Stimulated activated naive CD8-positive, alpha-beta T cell treated with anti-CD3 and anti-CD28 coated beads, Interleukin-15, amount 100 ng/mL, for 72 hours (primary cell): ENCODE measurements around the gene RGL1.
A peak's percentile ranks its signal among the peaks of the same experiment; 100 is the strongest.

ENCODE experiments used
- ATAC-seq: fragments of 150-1000 bp; cut with Tn5 transposase; 2 replicates; pipeline ENCODE4 v1.10.0; 2021; ENCODE audit warnings: mild to moderate bottlenecking, moderate library complexity
- DNase-seq, 2 donors: peaks; one replicate each; pipeline ENCODE4 v3.0.0; 2021 to 2022
- H3K27ac Mint-ChIP-seq, 2 donors: one replicate each; pipeline ENCODE4 v1.8.0; 2022; ENCODE audit warnings: mild to moderate bottlenecking in 2 of 2, mixed read lengths in 2 of 2, moderate library complexity in 2 of 2
- H3K27me3 Mint-ChIP-seq: one replicate; pipeline ENCODE4 v1.8.0; 2022; ENCODE audit warnings: mixed read lengths
- H3K4me1 Mint-ChIP-seq: one replicate; pipeline ENCODE4 v1.8.0; 2022; ENCODE audit warnings: mild to moderate bottlenecking, mixed read lengths
- H3K4me3 Mint-ChIP-seq, 2 donors: one replicate each; pipeline ENCODE4 v1.8.0; 2022; ENCODE audit warnings: mild to moderate bottlenecking in 2 of 2, mixed read lengths in 2 of 2, moderate library complexity in 1 of 2
- H3K9me3 Mint-ChIP-seq, 2 donors: one replicate each; pipeline ENCODE4 v1.8.0; 2022; ENCODE audit warnings: mixed read lengths in 2 of 2

Gene RGL1

DNA sequence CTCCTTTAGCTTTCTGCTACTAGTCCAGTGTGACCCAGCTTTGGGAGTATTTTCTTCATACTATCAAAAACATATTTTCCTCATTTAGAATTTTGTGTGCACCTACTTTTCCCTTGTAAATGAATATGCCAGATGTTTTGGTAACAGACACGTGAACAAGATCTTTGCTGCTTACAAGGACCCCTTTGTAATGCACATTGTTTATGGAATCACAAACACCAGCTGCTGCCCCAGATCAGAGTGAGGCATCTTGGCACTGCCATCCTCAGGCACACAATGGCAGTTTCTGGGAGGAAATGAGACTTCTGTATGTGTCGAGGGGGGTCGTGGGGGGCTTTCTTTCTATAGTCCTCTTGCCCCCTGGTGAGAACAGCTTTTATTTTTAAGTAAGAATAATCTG lies 115.7 kb downstream of the RGL1 start:
- no peaks in the 10 kb centered on the region for H3K9me3 Mint-ChIP-seq
- DNase-seq (no peak), ATAC-seq (no peak)
- H3K27ac Mint-ChIP-seq = peak overlapping the region in 1 of 2 donors; percentile 10
- no peak overlapping the region for H3K4me3 Mint-ChIP-seq
- H3K27me3 Mint-ChIP-seq = no peaks in the 10 kb centered on the region
- H3K4me1 Mint-ChIP-seq = peaks cover 10% of the 10 kb centered on the region

DNA sequence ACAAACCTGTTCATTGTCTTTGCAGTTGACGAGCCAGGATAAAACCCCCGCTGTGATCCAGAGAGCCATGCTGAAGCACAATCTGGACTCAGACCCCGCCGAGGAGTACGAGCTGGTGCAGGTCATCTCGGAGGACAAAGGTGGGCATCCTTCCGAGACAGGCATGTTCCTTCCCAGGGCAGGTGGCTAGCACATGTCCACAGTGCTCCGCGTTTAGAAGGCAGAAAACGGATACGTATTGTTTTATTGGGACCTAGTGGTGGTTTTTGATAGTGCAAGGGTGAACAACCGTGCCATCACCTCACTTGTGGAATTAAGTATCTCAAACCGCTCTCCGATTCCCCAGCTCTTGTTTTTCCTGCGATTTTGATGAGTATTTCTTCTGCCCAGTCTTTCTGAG lies 117.3 kb downstream of the RGL1 start:
- no peaks in the 10 kb centered on the region for H3K27me3 Mint-ChIP-seq
- H3K4me1 Mint-ChIP-seq = no peaks in the 10 kb centered on the region
- no peak for ATAC-seq
- no peak overlapping the region for H3K4me3 Mint-ChIP-seq
- H3K9me3 Mint-ChIP-seq = no peaks in the 10 kb centered on the region
- H3K27ac Mint-ChIP-seq = peak overlapping the region in 1 of 2 donors; percentile 24
- no peak for DNase-seq

DNA sequence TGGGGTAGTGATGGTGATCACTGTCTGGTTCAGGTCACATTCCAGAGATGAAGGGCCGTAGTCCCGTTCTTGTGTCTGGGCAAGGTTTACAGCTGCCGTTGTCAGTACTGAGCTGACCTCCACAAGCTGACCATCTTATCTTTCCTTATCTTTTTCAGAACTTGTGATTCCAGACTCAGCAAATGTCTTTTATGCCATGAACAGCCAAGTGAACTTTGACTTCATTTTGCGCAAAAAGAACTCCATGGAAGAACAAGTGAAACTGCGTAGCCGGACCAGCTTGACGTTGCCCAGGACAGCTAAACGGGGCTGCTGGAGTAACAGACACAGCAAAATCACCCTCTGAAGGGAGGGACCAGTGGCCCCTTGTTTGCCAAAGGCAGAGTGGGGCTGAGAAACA lies 121.0 kb downstream of the RGL1 start:
- Mint-ChIP-seq H3K27me3 (no peaks in the 10 kb centered on the region), H3K4me1 (no peaks in the 10 kb centered on the region), H3K4me3 (no peak overlapping the region), H3K9me3 (no peaks in the 10 kb centered on the region), H3K27ac (no peak overlapping the region)
- DNase-seq (no peak), ATAC-seq (no peak)

DNA sequence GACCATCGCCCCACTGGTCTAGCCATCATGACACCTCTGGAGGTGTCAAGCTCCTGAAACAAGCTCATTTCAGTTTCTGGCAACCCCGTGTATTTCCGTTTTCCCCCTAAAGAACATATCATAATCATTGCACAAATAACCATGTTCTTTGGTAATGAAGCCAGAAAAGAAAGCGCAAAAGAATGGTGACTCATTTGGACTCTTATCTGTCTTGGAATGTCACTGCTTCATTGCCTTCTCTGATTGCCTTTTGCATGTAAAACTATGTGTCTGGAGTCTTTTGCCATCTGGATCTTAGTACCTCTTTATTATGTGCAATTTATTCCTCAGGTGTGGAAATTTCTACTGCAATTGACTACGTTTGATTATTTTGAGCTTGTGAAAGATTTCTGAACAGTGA lies 122.1 kb downstream of the RGL1 start:
- no peak for ATAC-seq
- no peak for DNase-seq
- H3K27ac Mint-ChIP-seq = peak overlapping the region in 1 of 2 donors; percentile 10

DNA sequence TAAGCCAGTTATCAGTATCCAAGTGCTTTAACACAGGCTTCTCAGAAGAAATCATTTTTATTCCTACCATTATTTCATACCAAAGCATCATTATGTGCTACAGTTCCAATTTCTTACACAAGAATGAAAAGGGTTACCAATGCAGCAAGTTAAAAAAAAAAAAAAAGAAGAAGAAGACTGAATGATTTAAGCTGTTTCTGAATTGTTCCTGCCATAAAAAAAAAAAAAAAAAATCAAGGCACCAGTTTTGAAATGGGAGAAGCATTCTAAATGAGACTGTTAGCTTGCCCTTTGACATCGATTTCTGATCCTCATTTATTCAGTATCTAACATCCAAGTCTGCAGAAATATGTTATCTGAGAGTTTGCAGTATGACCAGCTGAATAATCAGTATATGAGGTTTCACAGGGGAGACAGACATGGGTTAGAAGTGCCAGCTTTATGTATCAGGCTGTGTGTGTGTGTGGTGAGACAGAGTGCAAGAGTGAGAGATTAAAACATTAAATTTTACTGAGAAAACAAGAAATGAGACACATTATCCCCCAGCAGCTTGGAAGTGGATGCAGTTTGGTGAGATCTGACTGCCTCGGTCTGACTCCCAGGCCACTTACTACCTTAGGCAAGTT lies 126.8 kb downstream of the RGL1 start:
- no peak for ATAC-seq
- no peak overlapping the region for H3K27ac Mint-ChIP-seq
- peaks cover 18% of the 10 kb centered on the region for H3K4me1 Mint-ChIP-seq
- no peaks in the 10 kb centered on the region for H3K27me3 Mint-ChIP-seq
- no peaks in the 10 kb centered on the region for H3K9me3 Mint-ChIP-seq
- DNase-seq = no peak
- no peak overlapping the region for H3K4me3 Mint-ChIP-seq

More for the DNA sequence above, 122.1 kb downstream of the RGL1 start:
- no peaks in the 10 kb centered on the region for H3K4me1 Mint-ChIP-seq
- no peaks in the 10 kb centered on the region for H3K27me3 Mint-ChIP-seq
- no peak overlapping the region for H3K4me3 Mint-ChIP-seq
- no peaks in the 10 kb centered on the region for H3K9me3 Mint-ChIP-seq

DNA sequence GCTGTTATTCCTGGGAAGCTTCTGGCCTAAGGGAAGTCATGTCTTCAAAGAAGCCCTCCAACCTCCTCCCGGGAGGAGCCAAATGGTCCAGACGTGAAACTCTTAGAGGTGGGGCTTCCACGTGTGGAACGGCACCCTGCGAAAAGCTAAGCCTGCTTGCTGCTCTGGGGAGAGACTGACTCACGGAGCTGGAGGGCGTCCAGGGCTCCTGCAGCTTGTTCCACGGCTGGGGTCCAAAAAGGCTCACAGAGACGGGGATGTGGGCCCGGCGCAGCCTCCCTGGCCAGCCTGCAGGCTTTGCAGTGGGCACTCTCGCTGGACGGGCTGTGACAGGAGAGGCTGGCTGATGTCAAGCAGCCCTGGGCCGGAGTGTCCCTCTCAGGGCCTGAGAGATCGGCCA lies 127.5 kb downstream of the RGL1 start:
- no peak overlapping the region for H3K4me3 Mint-ChIP-seq
- peaks cover 18% of the 10 kb centered on the region for H3K4me1 Mint-ChIP-seq
- H3K9me3 Mint-ChIP-seq = no peaks in the 10 kb centered on the region
- no peak for ATAC-seq
- no peak overlapping the region for H3K27ac Mint-ChIP-seq
- no peaks in the 10 kb centered on the region for H3K27me3 Mint-ChIP-seq
- no peak for DNase-seq

DNA sequence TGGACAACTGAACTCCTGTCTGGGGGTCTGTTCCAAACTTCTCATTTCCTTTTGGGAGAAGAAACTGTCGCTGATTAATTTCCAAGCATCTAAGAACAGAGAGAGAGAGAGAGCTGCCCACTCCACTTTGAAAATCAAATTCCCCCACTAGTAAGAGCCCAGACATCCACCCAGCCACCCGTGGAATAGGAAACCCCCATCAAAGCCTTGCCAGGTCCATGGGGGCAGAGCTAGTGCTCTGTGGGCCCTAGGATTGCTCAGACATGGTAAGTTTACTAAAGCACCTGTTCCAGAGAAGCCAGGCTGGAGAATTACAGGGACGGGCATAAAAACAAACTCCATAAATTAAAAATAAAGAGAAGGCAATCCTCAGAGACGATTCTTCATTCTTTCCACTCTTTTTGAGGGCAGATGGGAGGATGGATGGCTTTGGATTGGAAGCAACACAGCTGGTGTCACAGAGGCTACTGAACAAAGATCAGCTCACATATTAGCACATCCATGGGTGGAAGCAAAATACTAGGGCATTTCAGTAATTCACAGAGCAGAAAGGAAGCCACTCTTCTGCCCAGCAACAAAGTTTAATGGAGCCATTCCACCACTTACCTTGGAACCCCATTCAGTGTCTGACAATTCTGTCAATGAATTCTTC lies 128.7 kb downstream of the RGL1 start:
- Mint-ChIP-seq H3K4me3 (no peak overlapping the region), H3K9me3 (no peaks in the 10 kb centered on the region), H3K27ac (peak overlapping the region in 1 of 2 donors; percentile 92), H3K4me1 (peaks cover 18% of the 10 kb centered on the region), H3K27me3 (no peaks in the 10 kb centered on the region)
- DNase-seq (no peak), ATAC-seq (no peak)

DNA sequence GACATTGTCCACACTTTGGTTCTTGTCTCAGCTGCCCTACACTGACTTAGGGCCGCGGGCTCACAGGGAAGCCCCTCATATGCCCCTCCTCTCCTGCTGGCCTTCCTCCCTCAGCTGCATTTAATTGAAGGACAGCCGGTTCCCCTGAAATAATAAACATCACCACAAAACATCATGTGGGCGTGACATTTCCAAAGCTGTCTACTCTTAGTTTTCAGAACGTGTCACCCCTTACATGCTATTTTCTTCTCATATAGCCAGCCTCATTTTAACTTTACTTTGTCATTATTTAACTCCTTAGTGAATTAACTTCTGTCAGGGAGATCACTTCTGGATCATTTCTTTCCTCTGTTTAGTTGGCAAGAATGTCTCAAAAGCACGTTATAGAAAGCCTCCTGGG lies 129.4 kb downstream of the RGL1 start:
- ATAC-seq (peak; percentile 37), DNase-seq (no peak)
- Mint-ChIP-seq H3K27me3 (no peaks in the 10 kb centered on the region), H3K4me3 (no peak overlapping the region), H3K4me1 (peaks cover 18% of the 10 kb centered on the region), H3K27ac (peak overlapping the region; percentile 1 to 12), H3K9me3 (no peaks in the 10 kb centered on the region)

DNA sequence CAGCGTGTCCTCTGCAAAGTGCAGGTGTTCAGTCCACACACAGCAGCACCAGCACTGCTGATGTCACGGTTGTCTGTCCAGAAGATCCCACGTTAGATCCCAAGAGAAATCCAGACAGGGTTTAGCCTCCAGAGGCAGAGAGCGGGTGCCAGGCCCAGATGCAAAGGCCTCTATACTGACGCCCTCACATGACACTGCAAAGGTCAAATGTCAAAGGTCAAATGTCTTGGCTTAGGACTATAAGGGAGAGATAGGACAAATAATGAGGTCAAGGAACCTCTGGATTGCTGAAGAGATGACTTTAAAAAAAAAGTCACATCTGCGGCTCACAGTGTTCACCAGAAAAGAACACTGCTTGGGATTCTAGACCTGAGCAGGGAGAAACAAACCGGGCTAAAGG lies 131.1 kb downstream of the RGL1 start:
- no peak for ATAC-seq
- Mint-ChIP-seq H3K4me3 (no peak overlapping the region), H3K9me3 (no peaks in the 10 kb centered on the region), H3K4me1 (peaks cover 18% of the 10 kb centered on the region), H3K27me3 (no peaks in the 10 kb centered on the region), H3K27ac (no peak overlapping the region)
- no peak for DNase-seq

DNA sequence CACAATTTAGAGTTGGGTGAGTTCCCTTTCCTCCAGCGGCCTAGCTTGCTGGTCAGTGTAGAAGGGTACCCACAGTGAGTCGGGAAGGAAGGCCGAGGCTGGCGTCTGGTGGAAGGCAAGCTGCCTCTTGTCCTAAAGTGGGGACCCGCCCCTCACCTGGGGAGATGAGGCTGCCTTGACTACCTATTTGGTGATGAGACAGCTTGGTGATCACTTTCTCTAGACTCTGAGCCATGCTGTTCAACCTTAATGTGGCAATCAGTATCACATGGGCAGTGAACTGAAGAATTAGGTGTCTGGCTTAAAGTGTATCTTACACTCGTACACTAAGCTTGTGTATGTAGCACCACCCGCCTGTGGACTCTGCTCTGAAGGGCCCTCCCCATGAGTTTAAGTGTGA lies 131.9 kb downstream of the RGL1 start:
- DNase-seq (no peak), ATAC-seq (no peak)
- H3K4me3 Mint-ChIP-seq = no peak overlapping the region
- H3K9me3 Mint-ChIP-seq = no peaks in the 10 kb centered on the region
- no peak overlapping the region for H3K27ac Mint-ChIP-seq
- no peaks in the 10 kb centered on the region for H3K27me3 Mint-ChIP-seq
- peaks cover 18% of the 10 kb centered on the region for H3K4me1 Mint-ChIP-seq

DNA sequence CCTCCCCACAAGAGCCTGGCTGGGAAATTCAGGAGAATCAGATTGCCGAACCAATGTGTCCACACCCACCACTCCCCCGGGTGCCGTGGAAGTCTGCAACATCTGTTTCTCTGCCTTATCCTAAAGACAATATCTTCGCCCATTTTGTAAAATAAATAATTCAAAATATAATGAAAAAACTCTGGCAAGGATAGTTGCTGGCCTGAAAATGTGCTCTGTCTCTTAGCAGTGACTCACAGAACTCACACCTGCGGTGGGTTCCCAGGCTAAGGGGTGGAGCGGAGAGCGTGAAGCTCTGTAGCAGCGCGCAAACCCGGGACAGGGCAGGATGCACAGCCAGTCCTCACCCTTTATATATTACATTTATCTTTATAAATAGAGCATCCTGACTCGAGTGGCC lies 132.7 kb downstream of the RGL1 start:
- no peak overlapping the region for H3K4me3 Mint-ChIP-seq
- H3K27me3 Mint-ChIP-seq = no peaks in the 10 kb centered on the region
- no peaks in the 10 kb centered on the region for H3K9me3 Mint-ChIP-seq
- H3K4me1 Mint-ChIP-seq = peaks cover 18% of the 10 kb centered on the region
- DNase-seq = no peak
- no peak overlapping the region for H3K27ac Mint-ChIP-seq
- no peak for ATAC-seq

DNA sequence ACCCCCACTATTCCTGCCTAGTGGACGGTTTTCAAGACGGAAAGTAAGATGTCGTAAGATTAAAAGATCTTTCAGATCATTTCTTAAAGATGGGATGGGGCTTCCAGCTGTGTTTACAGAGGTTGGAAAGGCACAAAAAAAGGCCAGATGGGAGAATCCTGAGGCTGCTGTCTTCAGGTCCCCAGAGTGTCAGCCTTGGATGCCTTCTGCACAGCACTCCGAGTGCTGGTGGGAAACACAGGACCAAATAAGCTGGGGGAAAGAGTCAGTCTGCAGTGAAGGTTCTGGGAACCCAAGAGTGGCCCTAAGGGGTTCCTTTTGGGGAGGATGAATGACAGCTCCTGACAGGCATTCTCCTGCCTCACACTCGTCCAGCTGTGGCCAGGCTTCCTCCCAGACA lies 136.1 kb downstream of the RGL1 start:
- no peak overlapping the region for H3K4me3 Mint-ChIP-seq
- no peaks in the 10 kb centered on the region for H3K9me3 Mint-ChIP-seq
- H3K4me1 Mint-ChIP-seq = peaks cover 7% of the 10 kb centered on the region
- no peak for DNase-seq
- H3K27me3 Mint-ChIP-seq = peaks cover 8% of the 10 kb centered on the region
- ATAC-seq = no peak
- no peak overlapping the region for H3K27ac Mint-ChIP-seq

DNA sequence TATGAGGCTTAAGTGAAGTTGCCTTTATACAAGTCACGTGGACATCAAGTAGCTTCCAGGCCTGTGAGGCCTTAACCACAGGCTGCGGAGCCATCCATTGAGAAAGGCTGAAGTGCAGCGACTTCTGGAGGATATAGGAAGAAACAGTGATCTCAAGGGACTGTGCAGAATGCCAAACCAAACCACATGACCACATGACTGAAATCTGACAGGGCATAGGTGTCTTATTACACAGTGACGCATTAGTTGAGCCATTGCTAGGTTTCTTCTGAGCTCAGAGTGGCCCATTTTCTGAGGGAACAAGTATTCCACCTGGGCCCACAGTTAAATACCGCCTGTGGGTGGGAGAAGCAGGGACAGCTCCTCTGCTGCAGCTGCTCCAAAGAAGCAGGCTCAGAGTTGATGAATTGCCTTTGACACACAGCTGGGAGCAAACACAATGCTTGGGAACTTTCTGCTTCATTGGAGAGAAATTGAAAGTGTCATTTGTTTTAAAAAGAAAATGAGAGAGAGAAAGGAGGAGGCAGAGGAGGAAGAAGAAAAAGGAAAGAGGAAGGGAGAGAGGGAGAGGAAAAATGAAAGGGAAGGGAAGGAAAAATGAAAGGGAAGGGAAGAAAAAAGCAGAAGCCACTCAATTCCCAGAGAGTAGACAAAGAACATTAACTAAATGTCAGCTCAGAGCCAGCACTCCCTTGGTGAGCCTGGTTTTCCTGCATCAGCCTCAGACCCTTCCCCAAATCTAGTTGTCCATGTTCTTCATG lies 138.2 kb downstream of the RGL1 start:
- ATAC-seq (no peak), DNase-seq (no peak)
- Mint-ChIP-seq H3K27ac (peak overlapping the region in 1 of 2 donors; percentile 45), H3K9me3 (no peaks in the 10 kb centered on the region), H3K27me3 (peaks cover 8% of the 10 kb centered on the region), H3K4me3 (no peak overlapping the region), H3K4me1 (peaks cover 7% of the 10 kb centered on the region)

DNA sequence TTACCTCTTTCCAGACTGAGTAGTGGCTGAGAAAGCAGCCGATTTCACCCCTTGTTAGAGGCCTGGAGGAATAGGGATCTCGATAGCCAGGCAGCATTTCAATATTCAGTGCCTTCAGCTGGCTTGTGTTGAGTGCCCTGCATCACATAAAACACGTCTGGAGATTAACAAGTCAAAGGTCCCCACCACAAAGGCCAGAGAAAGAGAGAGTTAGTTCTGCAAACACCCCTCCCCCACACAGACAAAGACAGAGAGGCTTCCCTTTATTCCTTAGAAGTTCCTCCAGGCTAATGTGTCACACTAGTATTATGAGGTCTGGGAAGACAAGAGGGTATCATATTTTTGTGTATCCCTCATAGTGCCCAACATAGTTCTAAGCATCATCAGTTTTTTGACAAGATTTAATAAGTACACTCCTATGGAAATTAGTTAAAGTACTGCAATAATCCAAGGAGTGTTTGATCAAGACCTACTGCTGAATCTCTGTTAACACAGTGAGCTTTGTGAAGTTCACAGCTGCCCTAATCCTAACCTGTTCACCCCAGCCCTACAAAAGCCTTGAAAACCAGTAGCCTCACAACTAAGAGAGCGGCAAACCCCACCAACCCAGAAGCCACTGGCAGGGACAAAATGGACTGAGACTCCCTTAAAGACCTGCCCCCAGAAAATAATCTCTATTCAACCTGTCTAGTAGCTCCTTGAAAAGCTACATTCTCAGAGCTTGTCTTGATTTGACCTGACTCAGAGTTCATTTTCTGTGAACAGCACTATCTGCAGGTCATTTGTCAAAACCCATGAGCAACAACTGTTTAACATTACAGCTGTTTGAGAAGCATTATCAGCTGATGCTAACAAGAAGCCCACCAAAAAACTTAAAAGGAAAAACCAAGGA lies 140.8 kb downstream of the RGL1 start:
- Mint-ChIP-seq H3K4me1 (peaks cover 7% of the 10 kb centered on the region), H3K27ac (no peak overlapping the region), H3K4me3 (no peak overlapping the region), H3K9me3 (no peaks in the 10 kb centered on the region), H3K27me3 (peaks cover 8% of the 10 kb centered on the region)
- DNase-seq (no peak), ATAC-seq (no peak)

DNA sequence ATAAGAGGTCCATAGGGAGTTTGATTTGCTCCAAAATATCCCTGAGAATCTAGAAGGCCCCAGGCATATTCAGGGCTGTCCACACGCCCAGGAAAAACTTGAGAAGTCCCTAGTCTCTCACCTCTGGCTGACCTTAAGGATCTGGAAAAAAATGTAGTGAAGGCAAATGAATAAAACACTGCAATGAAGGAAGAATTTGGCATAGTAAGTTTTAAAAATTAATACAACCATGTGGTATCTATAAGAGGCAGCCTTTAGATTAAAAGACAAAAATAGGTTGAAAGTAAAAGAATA lies 141.3 kb downstream of the RGL1 start:
- Mint-ChIP-seq H3K4me1 (peaks cover 7% of the 10 kb centered on the region), H3K27ac (no peak overlapping the region), H3K4me3 (no peak overlapping the region), H3K27me3 (peaks cover 8% of the 10 kb centered on the region), H3K9me3 (no peaks in the 10 kb centered on the region)
- ATAC-seq (no peak), DNase-seq (no peak)

DNA sequence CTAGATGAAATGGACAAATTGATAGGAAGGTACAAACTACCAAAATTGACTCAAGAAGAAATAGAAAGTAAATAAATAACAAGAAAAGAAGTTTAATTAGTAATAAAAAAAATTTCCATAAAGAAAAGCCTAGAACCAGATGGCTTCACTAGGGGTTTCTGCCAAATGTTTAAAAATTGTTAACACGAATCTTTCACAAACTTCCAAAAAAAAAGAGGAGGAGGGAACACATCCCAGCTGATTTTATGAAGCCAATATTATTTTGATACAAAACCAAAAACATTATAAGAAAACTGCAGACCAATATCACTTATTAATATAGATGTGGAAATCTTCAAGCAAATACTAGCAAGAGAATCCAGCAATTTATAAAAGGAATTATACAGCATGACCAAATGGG lies 143.1 kb downstream of the RGL1 start:
- H3K9me3 Mint-ChIP-seq = no peaks in the 10 kb centered on the region
- no peak overlapping the region for H3K4me3 Mint-ChIP-seq
- DNase-seq = no peak
- peaks cover 6% of the 10 kb centered on the region for H3K27me3 Mint-ChIP-seq
- no peak overlapping the region for H3K27ac Mint-ChIP-seq
- peaks cover 3% of the 10 kb centered on the region for H3K4me1 Mint-ChIP-seq
- no peak for ATAC-seq
